ENCODE measurements around the gene RHBDD1.

RHBDD1 gene

GRCh38 chr2:227022608-227023007 lies 186.8 kb downstream of the RHBDD1 start:
- no peaks in the 10 kb centered on the region for H3K9me3 Mint-ChIP-seq
- no peaks in the 10 kb centered on the region for H3K36me3 Mint-ChIP-seq (ENCODE audit: low read depth)
- H3K27ac Mint-ChIP-seq = no peak overlapping the region
- DNase-seq (ENCODE audit: low spot score) = no peak
- no peaks in the 10 kb centered on the region for H3K4me1 Mint-ChIP-seq (ENCODE audit: low read depth)
- no peaks in the 10 kb centered on the region for H3K27me3 Mint-ChIP-seq (ENCODE audit: low read depth)
- no peak overlapping the region for H3K4me3 Mint-ChIP-seq

- no peaks in the 10 kb centered on the region for H3K9me3 Mint-ChIP-seq
These were observed 189.7 kb downstream of the RHBDD1 start for GRCh38 chr2:227025510-227025909.

GRCh38 chr2:227029426-227030105 lies 193.7 kb downstream of the RHBDD1 start:
- no peaks in the 10 kb centered on the region for H3K9me3 Mint-ChIP-seq
- no peaks in the 10 kb centered on the region for H3K36me3 Mint-ChIP-seq (ENCODE audit: low read depth)
- no peak overlapping the region for H3K27ac Mint-ChIP-seq
- no peaks in the 10 kb centered on the region for H3K4me1 Mint-ChIP-seq (ENCODE audit: low read depth)
- DNase-seq (ENCODE audit: low spot score) = no peak
- H3K27me3 Mint-ChIP-seq (ENCODE audit: low read depth) = no peaks in the 10 kb centered on the region
- no peak overlapping the region for H3K4me3 Mint-ChIP-seq

More at GRCh38 chr2:227025510-227025909, 189.7 kb downstream of the RHBDD1 start:
- H3K27me3 Mint-ChIP-seq (ENCODE audit: low read depth) = no peaks in the 10 kb centered on the region
- H3K36me3 Mint-ChIP-seq (ENCODE audit: low read depth) = no peaks in the 10 kb centered on the region
- DNase-seq (ENCODE audit: low spot score) = no peak
- H3K27ac Mint-ChIP-seq = no peak overlapping the region
- H3K4me3 Mint-ChIP-seq = no peak overlapping the region
- no peaks in the 10 kb centered on the region for H3K4me1 Mint-ChIP-seq (ENCODE audit: low read depth)

GRCh38 chr2:227030789-227031188 lies 194.9 kb downstream of the RHBDD1 start:
- no peaks in the 10 kb centered on the region for H3K4me1 Mint-ChIP-seq (ENCODE audit: low read depth)
- H3K27ac Mint-ChIP-seq = no peak overlapping the region
- no peaks in the 10 kb centered on the region for H3K36me3 Mint-ChIP-seq (ENCODE audit: low read depth)
- DNase-seq (ENCODE audit: low spot score) = no peak
- no peaks in the 10 kb centered on the region for H3K27me3 Mint-ChIP-seq (ENCODE audit: low read depth)
- no peaks in the 10 kb centered on the region for H3K9me3 Mint-ChIP-seq
- H3K4me3 Mint-ChIP-seq = no peak overlapping the region

GRCh38 chr2:227031379-227031778 lies 195.5 kb downstream of the RHBDD1 start:
- no peak overlapping the region for H3K4me3 Mint-ChIP-seq
- no peaks in the 10 kb centered on the region for H3K4me1 Mint-ChIP-seq (ENCODE audit: low read depth)
- no peaks in the 10 kb centered on the region for H3K36me3 Mint-ChIP-seq (ENCODE audit: low read depth)
- DNase-seq (ENCODE audit: low spot score) = no peak
- no peak overlapping the region for H3K27ac Mint-ChIP-seq
- H3K9me3 Mint-ChIP-seq = no peaks in the 10 kb centered on the region
- H3K27me3 Mint-ChIP-seq (ENCODE audit: low read depth) = no peaks in the 10 kb centered on the region

- no peaks in the 10 kb centered on the region for H3K4me1 Mint-ChIP-seq (ENCODE audit: low read depth)
- H3K27me3 Mint-ChIP-seq (ENCODE audit: low read depth) = peaks cover 3% of the 10 kb centered on the region
- H3K9me3 Mint-ChIP-seq = no peaks in the 10 kb centered on the region
- no peak overlapping the region for H3K4me3 Mint-ChIP-seq
- no peak overlapping the region for H3K27ac Mint-ChIP-seq
- DNase-seq (ENCODE audit: low spot score) = peak; percentile 8
- H3K36me3 Mint-ChIP-seq (ENCODE audit: low read depth) = no peaks in the 10 kb centered on the region
These were observed 197.8 kb downstream of the RHBDD1 start for GRCh38 chr2:227033471-227034148.

GRCh38 chr2:227035711-227036367 lies 200.0 kb downstream of the RHBDD1 start:
- H3K27ac Mint-ChIP-seq = no peak overlapping the region
- no peak for DNase-seq (ENCODE audit: low spot score)
- no peaks in the 10 kb centered on the region for H3K9me3 Mint-ChIP-seq
- H3K4me3 Mint-ChIP-seq = no peak overlapping the region
- peaks cover 3% of the 10 kb centered on the region for H3K27me3 Mint-ChIP-seq (ENCODE audit: low read depth)
- H3K4me1 Mint-ChIP-seq (ENCODE audit: low read depth) = no peaks in the 10 kb centered on the region
- no peaks in the 10 kb centered on the region for H3K36me3 Mint-ChIP-seq (ENCODE audit: low read depth)

- no peaks in the 10 kb centered on the region for H3K4me1 Mint-ChIP-seq (ENCODE audit: low read depth)
- no peak for DNase-seq (ENCODE audit: low spot score)
- H3K27ac Mint-ChIP-seq = no peak overlapping the region
- no peaks in the 10 kb centered on the region for H3K36me3 Mint-ChIP-seq (ENCODE audit: low read depth)
- H3K9me3 Mint-ChIP-seq = no peaks in the 10 kb centered on the region
- H3K4me3 Mint-ChIP-seq = no peak overlapping the region
- H3K27me3 Mint-ChIP-seq (ENCODE audit: low read depth) = peaks cover 3% of the 10 kb centered on the region
These were observed 200.7 kb downstream of the RHBDD1 start for GRCh38 chr2:227036527-227036926.

GRCh38 chr2:227038550-227039189 lies 202.8 kb downstream of the RHBDD1 start:
- Mint-ChIP-seq H3K9me3 (no peaks in the 10 kb centered on the region), H3K4me3 (no peak overlapping the region), H3K27me3 (ENCODE audit: low read depth) (peaks cover 3% of the 10 kb centered on the region), H3K36me3 (ENCODE audit: low read depth) (no peaks in the 10 kb centered on the region), H3K4me1 (ENCODE audit: low read depth) (no peaks in the 10 kb centered on the region), H3K27ac (no peak overlapping the region)
- no peak for DNase-seq (ENCODE audit: low spot score)

- H3K4me3 Mint-ChIP-seq = no peak overlapping the region
- no peaks in the 10 kb centered on the region for H3K4me1 Mint-ChIP-seq (ENCODE audit: low read depth)
- H3K27me3 Mint-ChIP-seq (ENCODE audit: low read depth) = no peaks in the 10 kb centered on the region
- no peaks in the 10 kb centered on the region for H3K9me3 Mint-ChIP-seq
- no peak overlapping the region for H3K27ac Mint-ChIP-seq
- no peak for DNase-seq (ENCODE audit: low spot score)
- no peaks in the 10 kb centered on the region for H3K36me3 Mint-ChIP-seq (ENCODE audit: low read depth)
These were observed 208.1 kb downstream of the RHBDD1 start for GRCh38 chr2:227043981-227044380.

Measured in T-helper 2 cell treated with Interferon-gamma antibody and Interleukin-4, amounts not matched to agents 5 μg/mL and 100 μg/mL, for 36 hours (primary cell).